ENCODE measurements around the gene TENM4. TPM values are rescaled to one million over a fixed set of nuclear protein-coding genes. Genes with fewer than 3 reads are reported as not detected.

Gene TENM4
- total RNA-seq, 4 donors from 2014 or later, result 4.0 to 14.6 (median 4.5) TPM

GRCh38 chr11:79366218-79366617, 74.6 kb downstream of the TENM4 start:
- TF ChIP-seq, protein P1, sequence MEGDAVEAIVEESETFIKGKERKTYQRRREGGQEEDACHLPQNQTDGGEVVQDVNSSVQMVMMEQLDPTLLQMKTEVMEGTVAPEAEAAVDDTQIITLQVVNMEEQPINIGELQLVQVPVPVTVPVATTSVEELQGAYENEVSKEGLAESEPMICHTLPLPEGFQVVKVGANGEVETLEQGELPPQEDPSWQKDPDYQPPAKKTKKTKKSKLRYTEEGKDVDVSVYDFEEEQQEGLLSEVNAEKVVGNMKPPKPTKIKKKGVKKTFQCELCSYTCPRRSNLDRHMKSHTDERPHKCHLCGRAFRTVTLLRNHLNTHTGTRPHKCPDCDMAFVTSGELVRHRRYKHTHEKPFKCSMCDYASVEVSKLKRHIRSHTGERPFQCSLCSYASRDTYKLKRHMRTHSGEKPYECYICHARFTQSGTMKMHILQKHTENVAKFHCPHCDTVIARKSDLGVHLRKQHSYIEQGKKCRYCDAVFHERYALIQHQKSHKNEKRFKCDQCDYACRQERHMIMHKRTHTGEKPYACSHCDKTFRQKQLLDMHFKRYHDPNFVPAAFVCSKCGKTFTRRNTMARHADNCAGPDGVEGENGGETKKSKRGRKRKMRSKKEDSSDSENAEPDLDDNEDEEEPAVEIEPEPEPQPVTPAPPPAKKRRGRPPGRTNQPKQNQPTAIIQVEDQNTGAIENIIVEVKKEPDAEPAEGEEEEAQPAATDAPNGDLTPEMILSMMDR (IDR thresholded peaks at IDR 0.05; ENCODE audit: low read depth), result no peak

GRCh38 chr11:79363861-79364378, 76.9 kb downstream of the TENM4 start:
- TF ChIP-seq, protein P1 (IDR thresholded peaks at IDR 0.05; ENCODE audit: low read depth), result no peak

DNA sequence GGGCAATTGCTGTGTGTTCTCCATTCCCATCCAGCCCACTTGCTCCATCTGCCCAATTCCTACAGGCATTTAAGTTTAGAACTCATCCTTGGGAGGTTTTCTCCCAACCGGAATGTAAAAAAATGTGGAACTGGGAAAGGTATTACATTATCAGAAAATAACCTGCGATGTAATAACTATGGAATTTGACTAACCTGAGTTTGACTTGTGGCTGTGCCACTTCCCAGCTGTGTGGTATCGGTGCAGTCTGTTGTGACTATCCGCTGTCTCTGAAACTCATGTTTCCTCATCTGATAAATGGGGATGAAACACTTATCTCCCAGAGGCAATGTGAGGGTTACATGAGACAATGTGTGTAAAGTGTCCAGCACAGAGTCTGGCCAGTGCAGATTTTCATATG, 77.6 kb downstream of the TENM4 start:
- TF ChIP-seq, protein P1 (IDR thresholded peaks at IDR 0.05; ENCODE audit: low read depth), result no peak

DNA sequence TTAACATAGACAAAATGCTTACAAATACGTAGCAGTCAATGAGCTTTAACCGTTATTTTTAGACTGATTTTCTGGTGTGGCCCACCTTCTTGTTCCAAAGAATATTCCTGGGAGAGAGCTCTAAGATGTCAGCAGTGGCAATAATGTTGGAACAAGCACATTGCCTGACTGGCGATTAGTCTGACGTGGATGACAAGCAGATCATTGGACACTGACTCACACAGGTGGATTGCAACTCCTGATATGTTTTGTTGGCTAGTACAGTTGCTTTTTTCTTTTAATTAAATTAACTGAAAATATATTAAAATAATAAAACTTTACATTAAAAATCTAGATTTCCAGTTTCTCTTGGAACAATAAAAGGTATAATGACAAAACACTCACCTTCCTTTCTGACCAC, 78.0 kb downstream of the TENM4 start:
- TF ChIP-seq, protein P1 (IDR thresholded peaks at IDR 0.05; ENCODE audit: low read depth), result no peak

DNA sequence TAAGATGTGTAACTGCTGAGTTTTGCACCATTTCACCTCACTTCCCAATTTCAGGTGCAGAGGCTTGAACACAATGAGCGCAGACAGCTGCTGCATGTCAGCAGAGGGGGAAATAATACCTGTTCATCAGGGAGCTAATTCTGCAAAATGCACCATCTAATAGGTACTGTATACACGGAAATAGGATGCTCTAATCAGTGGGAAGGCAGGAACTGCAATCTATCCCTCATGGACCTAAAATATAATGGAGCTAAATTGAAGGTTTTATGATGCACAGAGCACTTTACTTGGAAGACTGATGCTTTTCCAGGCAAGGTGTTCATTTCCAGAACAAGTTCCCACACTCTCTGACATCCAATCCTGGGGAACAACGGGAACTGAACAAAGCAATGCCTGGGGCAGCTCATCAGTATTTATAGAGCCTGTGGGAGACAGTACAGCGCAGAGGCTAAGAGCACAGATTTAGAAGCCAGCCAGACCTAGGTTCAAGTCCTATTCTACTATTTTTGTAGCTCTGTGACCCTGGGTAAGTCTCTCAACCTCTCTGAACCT, 78.5 kb downstream of the TENM4 start:
- TF ChIP-seq, protein P1 (IDR thresholded peaks at IDR 0.05; ENCODE audit: low read depth), result no peak

GRCh38 chr11:79358258-79358657, 82.6 kb downstream of the TENM4 start:
- TF ChIP-seq, protein P1 (IDR thresholded peaks at IDR 0.05; ENCODE audit: low read depth), result no peak

GRCh38 chr11:79353706-79354105, 87.1 kb downstream of the TENM4 start:
- TF ChIP-seq, protein P1 (IDR thresholded peaks at IDR 0.05; ENCODE audit: low read depth), result no peak

All from subcutaneous adipose tissue (tissue), 4 donors.